WTC11 (cell line): ENCODE measurements around the gene ISCA1. TPM values are rescaled to one million over a fixed set of nuclear protein-coding genes. Genes with fewer than 3 reads are reported as not detected.
A peak's percentile ranks its signal among the peaks of the same experiment; 100 is the strongest.

ENCODE experiments used
- ATAC-seq: fragments of 200-7000 bp; cut with Tn5 transposase; 2 replicates; pipeline ENCODE4 v1.10.0; 2021; ENCODE audit warnings: mild to moderate bottlenecking, moderate library complexity
- CTCF ChIA-PET: fragments of 300-600 bp; sonication (Branson Sonifier 250); formaldehyde crosslinking; loops from one replicate; lab custom pipeline; 2021; ENCODE audit warnings: antibody characterized with exemption; lab: Charles Lee
- POLR2A ChIA-PET: fragments of 350-600 bp; sonication (Branson Sonifier 250); formaldehyde crosslinking; loops from one replicate; lab custom pipeline; 2021; ENCODE audit warnings: antibody characterized with exemption; lab: Charles Lee
- DNase-seq: peaks from one replicate; pipeline ENCODE4 v3.0.0; 2021; ENCODE audit warnings: low spot score
- H3K27ac Mint-ChIP-seq: 2 replicates; pipeline ENCODE4 v1.8.0; 2021; ENCODE audit warnings: mixed read lengths
- H3K27me3 Mint-ChIP-seq: 2 replicates; pipeline ENCODE4 v1.8.0; 2021; ENCODE audit warnings: low read depth, mild to moderate bottlenecking, moderate library complexity, mixed read lengths
- H3K36me3 Mint-ChIP-seq: 2 replicates; pipeline ENCODE4 v1.8.0; 2021; ENCODE audit warnings: mixed read lengths
- H3K4me1 Mint-ChIP-seq: 2 replicates; pipeline ENCODE4 v1.8.0; 2022; ENCODE audit warnings: mixed read lengths
- H3K4me3 Mint-ChIP-seq: 2 replicates; pipeline ENCODE4 v1.8.0; 2021; ENCODE audit warnings: mild to moderate bottlenecking, moderate library complexity, mixed read lengths
- H3K9me3 Mint-ChIP-seq: 2 replicates; pipeline ENCODE4 v1.8.0; 2021; ENCODE audit warnings: mixed read lengths
- ATF1 ChIP-seq: sonication (generic); formaldehyde crosslinking; IDR thresholded peaks from 2 replicates; pipeline ENCODE4 v1.8.1; 2023; ENCODE audit warnings: mild to moderate bottlenecking, moderate library complexity, missing genetic modification reagents
- ATF2 ChIP-seq: sonication (generic); formaldehyde crosslinking; IDR thresholded peaks from 2 replicates; pipeline ENCODE4 v1.8.1; 2022; ENCODE audit warnings: low read depth, missing genetic modification reagents, borderline replicate concordance
- ATF3 ChIP-seq: sonication (generic); formaldehyde crosslinking; conservative IDR thresholded peaks from 2 replicates; pipeline ENCODE4 v1.8.1; 2022; ENCODE audit warnings: mild to moderate bottlenecking, missing genetic modification reagents
- CREM ChIP-seq: sonication (generic); formaldehyde crosslinking; IDR thresholded peaks from 2 replicates; pipeline ENCODE4 v1.8.1; 2022; ENCODE audit warnings: mild to moderate bottlenecking, missing genetic modification reagents, moderate library complexity
- E2F1 ChIP-seq: sonication (generic); formaldehyde crosslinking; IDR thresholded peaks from 2 replicates; pipeline ENCODE4 v1.8.0; 2022; ENCODE audit warnings: mild to moderate bottlenecking, missing genetic modification reagents
- ESRRA ChIP-seq: sonication (generic); formaldehyde crosslinking; IDR thresholded peaks from 2 replicates; pipeline ENCODE4 v1.8.1; 2022; ENCODE audit warnings: mild to moderate bottlenecking, missing genetic modification reagents, borderline replicate concordance
- HMGA2 ChIP-seq: fragments of 250-450 bp; sonication (Bioruptor Pico); IDR thresholded peaks from 2 replicates; pipeline ENCODE4 v1.4.0; 2021; ENCODE audit warnings: mild to moderate bottlenecking, moderate library complexity
- JUN ChIP-seq: sonication (generic); formaldehyde crosslinking; IDR thresholded peaks from 2 replicates; pipeline ENCODE4 v1.8.0; 2023; ENCODE audit warnings: mild to moderate bottlenecking, missing genetic modification reagents
- MXD4 ChIP-seq: fragments of 250-450 bp; sonication (Bioruptor Pico); IDR thresholded peaks from 2 replicates; pipeline ENCODE4 v1.8.0; 2021; ENCODE audit warnings: mild to moderate bottlenecking, moderate library complexity, borderline replicate concordance
- NFATC4 ChIP-seq: fragments of 250-450 bp; sonication (Bioruptor Pico); IDR thresholded peaks from 2 replicates; pipeline ENCODE4 v1.9.0; 2021; ENCODE audit warnings: mild to moderate bottlenecking
- NR2C2 ChIP-seq: sonication (generic); formaldehyde crosslinking; IDR thresholded peaks from 2 replicates; pipeline ENCODE4 v1.8.0; 2022; ENCODE audit warnings: mild to moderate bottlenecking, missing genetic modification reagents
- SMAD4 ChIP-seq: sonication (generic); formaldehyde crosslinking; IDR thresholded peaks from 2 replicates; pipeline ENCODE4 v1.8.0; 2022; ENCODE audit warnings: mild to moderate bottlenecking, missing genetic modification reagents
- SOX15 ChIP-seq: fragments of 250-450 bp; sonication (Bioruptor Pico); IDR thresholded peaks from 2 replicates; pipeline ENCODE4 v1.9.0; 2021; ENCODE audit warnings: mild to moderate bottlenecking
- SP1 ChIP-seq: sonication (generic); formaldehyde crosslinking; conservative IDR thresholded peaks from 2 replicates; pipeline ENCODE4 v1.8.1; 2022; ENCODE audit warnings: missing genetic modification reagents
- STAT6 ChIP-seq: sonication (generic); formaldehyde crosslinking; conservative IDR thresholded peaks from 2 replicates; pipeline ENCODE4 v1.8.1; 2023; ENCODE audit warnings: mild to moderate bottlenecking, low read depth, missing genetic modification reagents, moderate library complexity
- ZNF121 ChIP-seq: sonication (generic); formaldehyde crosslinking; IDR thresholded peaks from 2 replicates; pipeline ENCODE4 v1.8.0; 2023; ENCODE audit warnings: missing genetic modification reagents
- ZNF138 ChIP-seq: sonication (generic); formaldehyde crosslinking; conservative IDR thresholded peaks from 2 replicates; pipeline ENCODE4 v1.8.1; 2022; ENCODE audit warnings: mild to moderate bottlenecking, moderate library complexity, missing genetic modification reagents
- ZNF232 ChIP-seq: sonication (generic); formaldehyde crosslinking; IDR thresholded peaks from 2 replicates; pipeline ENCODE4 v1.8.0; 2022; ENCODE audit warnings: mild to moderate bottlenecking, missing genetic modification reagents
- ZNF396 ChIP-seq: fragments of 250-450 bp; sonication (Bioruptor Pico); IDR thresholded peaks from 2 replicates; pipeline ENCODE4 v1.8.0; 2021; ENCODE audit warnings: mild to moderate bottlenecking, moderate library complexity, borderline replicate concordance
- ZNF425 ChIP-seq: fragments of 250-450 bp; sonication (Bioruptor Pico); conservative IDR thresholded peaks from 2 replicates; pipeline ENCODE4 v1.9.0; 2021; ENCODE audit warnings: mild to moderate bottlenecking
- ZNF671 ChIP-seq: fragments of 250-450 bp; sonication (Bioruptor Pico); IDR thresholded peaks from 2 replicates; pipeline ENCODE4 v1.8.0; 2021; ENCODE audit warnings: mild to moderate bottlenecking
- total RNA-seq: library from RNA; stranded (reverse); gene quantifications from 3 replicates; pipeline ENCODE4 v1.2.3, GENCODE V29; 2021
- TF ChIP-seq, protein P1 (sequence below): sonication (generic); formaldehyde crosslinking; IDR thresholded peaks from 2 replicates; pipeline ENCODE4 v1.8.0; 2022; ENCODE audit warnings: mild to moderate bottlenecking, missing genetic modification reagents
- TF ChIP-seq, protein P2 (sequence below): sonication (generic); formaldehyde crosslinking; IDR thresholded peaks from 2 replicates; pipeline ENCODE4 v1.8.1; 2023; ENCODE audit warnings: mild to moderate bottlenecking, missing genetic modification reagents, moderate library complexity
- TF ChIP-seq, protein P3 (sequence below): fragments of 250-450 bp; sonication (Bioruptor Pico); IDR thresholded peaks from 2 replicates; pipeline ENCODE4 v1.8.0; 2021; ENCODE audit warnings: mild to moderate bottlenecking

Gene ISCA1
- total RNA-seq, 1 experiment from 2014 or later = 35.5 TPM

DNA sequence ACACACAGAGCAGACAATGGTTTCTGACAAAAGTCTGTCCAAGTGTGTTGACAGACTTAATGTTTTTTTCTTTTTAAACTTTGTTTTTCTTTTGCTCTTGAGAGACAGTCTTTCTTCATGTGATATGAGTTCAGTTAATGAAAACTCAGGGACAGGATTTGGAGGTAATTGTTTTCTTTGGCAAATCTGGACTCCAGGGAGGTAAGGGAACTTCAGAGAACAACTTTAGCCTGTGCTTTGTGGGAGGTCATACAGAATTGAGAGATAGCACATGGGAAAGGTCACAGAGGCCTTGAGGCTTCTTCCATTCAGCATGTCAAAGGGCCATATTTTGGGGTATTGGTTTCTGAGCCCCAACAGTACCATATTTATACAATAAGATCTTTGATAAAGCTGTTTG, 32.2 kb downstream of the ISCA1 start:
- H3K36me3 Mint-ChIP-seq = peaks cover 19% of the 10 kb centered on the region
- ATAC-seq (no peak), DNase-seq (no peak)
- TF ChIP-seq ZNF121 (CRISPR knock-in tag) (no peak), ZNF425 (no peak), ZNF396 (CRISPR knock-in tag) (no peak), NR2C2 (CRISPR knock-in tag) (no peak)
- TF ChIP-seq, protein P1, sequence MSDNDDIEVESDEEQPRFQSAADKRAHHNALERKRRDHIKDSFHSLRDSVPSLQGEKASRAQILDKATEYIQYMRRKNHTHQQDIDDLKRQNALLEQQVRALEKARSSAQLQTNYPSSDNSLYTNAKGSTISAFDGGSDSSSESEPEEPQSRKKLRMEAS (CRISPR knock-in tag) = no peak
- TF ChIP-seq, protein P2, sequence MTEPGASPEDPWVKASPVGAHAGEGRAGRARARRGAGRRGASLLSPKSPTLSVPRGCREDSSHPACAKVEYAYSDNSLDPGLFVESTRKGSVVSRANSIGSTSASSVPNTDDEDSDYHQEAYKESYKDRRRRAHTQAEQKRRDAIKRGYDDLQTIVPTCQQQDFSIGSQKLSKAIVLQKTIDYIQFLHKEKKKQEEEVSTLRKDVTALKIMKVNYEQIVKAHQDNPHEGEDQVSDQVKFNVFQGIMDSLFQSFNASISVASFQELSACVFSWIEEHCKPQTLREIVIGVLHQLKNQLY (CRISPR knock-in tag) = no peak
- TF ChIP-seq, all 79 proteins: peak for 0
- Mint-ChIP-seq H3K4me1 (peaks cover 6% of the 10 kb centered on the region; the same call in 1 of the 2 replicates), H3K4me3 (no peak overlapping the region), H3K27me3 (no peaks in the 10 kb centered on the region), H3K27ac (no peak overlapping the region), H3K9me3 (peaks cover 24% of the 10 kb centered on the region)
- ChIA-PET CTCF (no interaction called here), POLR2A (no interaction called here)

DNA sequence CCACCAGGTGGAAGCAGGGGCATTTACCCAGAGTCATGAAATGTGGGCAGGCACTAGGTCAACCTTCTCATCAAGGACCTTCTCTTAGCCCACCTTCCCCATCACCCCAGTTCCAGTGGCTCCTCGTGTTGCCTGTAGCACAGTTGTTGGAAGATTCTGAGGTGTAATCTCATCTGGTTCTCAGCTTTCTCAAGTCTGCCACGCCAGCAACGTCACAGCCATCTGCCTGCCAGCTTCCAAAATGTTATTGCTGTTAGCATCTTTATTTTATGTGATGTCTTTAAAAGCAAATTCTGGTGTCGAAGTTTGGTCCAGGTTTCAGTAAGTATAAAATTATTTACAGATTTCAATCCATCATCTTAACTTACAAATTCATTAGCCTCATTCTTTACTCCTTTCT, 33.6 kb downstream of the ISCA1 start:
- ATAC-seq (no peak), DNase-seq (no peak)
- H3K4me3 Mint-ChIP-seq = no peak overlapping the region
- no peaks in the 10 kb centered on the region for H3K27me3 Mint-ChIP-seq
- peaks cover 16% of the 10 kb centered on the region for H3K36me3 Mint-ChIP-seq
- H3K27ac Mint-ChIP-seq = no peak overlapping the region
- CTCF ChIA-PET = interaction anchor here (1.0 kb wide), 1 partner anchor 26 kb away, joined by 3 read pairs; no protein-coding TSS in a partner anchor
- peaks cover 16% of the 10 kb centered on the region for H3K9me3 Mint-ChIP-seq
- POLR2A ChIA-PET = no interaction called here
- TF ChIP-seq ZNF138 = no peak
- no peak for TF ChIP-seq E2F1 (CRISPR knock-in tag)
- TF ChIP-seq ZNF121 (CRISPR knock-in tag) = no peak
- TF ChIP-seq SP1 = no peak
- no peak for TF ChIP-seq CREM (CRISPR knock-in tag)
- no peak for TF ChIP-seq ATF1 (CRISPR knock-in tag)
- no peak for TF ChIP-seq HMGA2 (CRISPR knock-in tag)
- no peak for TF ChIP-seq STAT6
- peaks cover 6% of the 10 kb centered on the region; the same call in 1 of the 2 replicates for H3K4me1 Mint-ChIP-seq

- no peaks in the 10 kb centered on the region for H3K27me3 Mint-ChIP-seq
- CTCF ChIA-PET = interaction anchor here (0.6 to 2.7 kb wide), 2 partner anchors 15 to 44 kb away, joined by 4 to 12 read pairs; no protein-coding TSS in a partner anchor
- ATAC-seq (peak; percentile 84), DNase-seq (peak; percentile 12)
- H3K27ac Mint-ChIP-seq = no peak overlapping the region
- peaks cover 9% of the 10 kb centered on the region for H3K4me1 Mint-ChIP-seq
- POLR2A ChIA-PET = no interaction called here
- H3K36me3 Mint-ChIP-seq = no peaks in the 10 kb centered on the region
- H3K9me3 Mint-ChIP-seq = no peaks in the 10 kb centered on the region
- H3K4me3 Mint-ChIP-seq = no peak overlapping the region
- TF ChIP-seq ZNF396 (CRISPR knock-in tag) (no peak), SOX15 (CRISPR knock-in tag) (no peak), ATF3 (no peak), SP1 (no peak), ZNF232 (no peak), SMAD4 (CRISPR knock-in tag) (no peak), ZNF671 (CRISPR knock-in tag) (no peak), ESRRA (CRISPR knock-in tag) (no peak), MXD4 (CRISPR knock-in tag) (no peak), NFATC4 (CRISPR knock-in tag) (no peak), JUN (no peak), ATF2 (CRISPR knock-in tag) (no peak)
- TF ChIP-seq, protein P3, sequence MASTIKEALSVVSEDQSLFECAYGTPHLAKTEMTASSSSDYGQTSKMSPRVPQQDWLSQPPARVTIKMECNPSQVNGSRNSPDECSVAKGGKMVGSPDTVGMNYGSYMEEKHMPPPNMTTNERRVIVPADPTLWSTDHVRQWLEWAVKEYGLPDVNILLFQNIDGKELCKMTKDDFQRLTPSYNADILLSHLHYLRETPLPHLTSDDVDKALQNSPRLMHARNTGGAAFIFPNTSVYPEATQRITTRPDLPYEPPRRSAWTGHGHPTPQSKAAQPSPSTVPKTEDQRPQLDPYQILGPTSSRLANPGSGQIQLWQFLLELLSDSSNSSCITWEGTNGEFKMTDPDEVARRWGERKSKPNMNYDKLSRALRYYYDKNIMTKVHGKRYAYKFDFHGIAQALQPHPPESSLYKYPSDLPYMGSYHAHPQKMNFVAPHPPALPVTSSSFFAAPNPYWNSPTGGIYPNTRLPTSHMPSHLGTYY (CRISPR knock-in tag) = no peak
Measured at GRCh38 chr9:86246752-86247161, 35.6 kb downstream of the ISCA1 start.
